HG03108 (cell line): ENCODE measurements around the gene STK24.
"Not testable (repeated sequence)": the region's sequence is repeated elsewhere in the genome, so short reads cannot be mapped to it uniquely, and the experiment has no call there.

ENCODE experiments used
- ATAC-seq: cut with Tn5 transposase; IDR thresholded peaks from one replicate; pipeline ENCODE4 v1.9.1; 2021; ENCODE audit warnings: moderate library complexity; ENCODE audit not compliant: unreplicated experiment

The STK24 gene

DNA sequence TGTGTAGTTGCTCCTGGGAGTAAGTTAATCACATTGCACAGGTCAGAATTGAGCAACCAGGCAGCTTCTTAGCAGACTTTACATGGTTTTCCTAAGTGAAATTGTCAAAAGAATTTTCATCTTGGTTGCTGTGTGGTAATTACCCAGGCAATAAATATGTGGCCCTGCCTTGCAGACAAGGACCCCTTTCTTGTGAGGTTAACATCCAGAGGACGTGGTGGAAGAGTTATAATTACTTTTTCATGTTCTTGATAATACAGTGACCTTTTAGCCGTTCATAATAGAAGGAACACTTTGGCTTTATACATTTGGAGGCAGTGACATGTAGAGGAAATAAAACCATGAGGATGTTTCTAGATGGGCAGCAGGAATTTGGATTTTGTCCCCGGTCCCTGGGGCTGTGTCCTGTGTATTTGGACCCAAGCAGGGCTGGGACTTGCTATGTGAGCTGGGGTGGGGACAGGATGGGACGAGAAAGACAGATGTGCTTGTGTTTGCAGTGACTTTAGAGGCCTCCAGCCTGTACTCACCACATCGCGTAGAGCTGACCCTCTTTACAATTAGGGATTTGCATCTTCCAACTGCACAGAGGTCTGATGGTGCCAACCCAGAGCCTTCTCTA, 156.2 kb downstream of the STK24 start:
- no peak for ATAC-seq

DNA sequence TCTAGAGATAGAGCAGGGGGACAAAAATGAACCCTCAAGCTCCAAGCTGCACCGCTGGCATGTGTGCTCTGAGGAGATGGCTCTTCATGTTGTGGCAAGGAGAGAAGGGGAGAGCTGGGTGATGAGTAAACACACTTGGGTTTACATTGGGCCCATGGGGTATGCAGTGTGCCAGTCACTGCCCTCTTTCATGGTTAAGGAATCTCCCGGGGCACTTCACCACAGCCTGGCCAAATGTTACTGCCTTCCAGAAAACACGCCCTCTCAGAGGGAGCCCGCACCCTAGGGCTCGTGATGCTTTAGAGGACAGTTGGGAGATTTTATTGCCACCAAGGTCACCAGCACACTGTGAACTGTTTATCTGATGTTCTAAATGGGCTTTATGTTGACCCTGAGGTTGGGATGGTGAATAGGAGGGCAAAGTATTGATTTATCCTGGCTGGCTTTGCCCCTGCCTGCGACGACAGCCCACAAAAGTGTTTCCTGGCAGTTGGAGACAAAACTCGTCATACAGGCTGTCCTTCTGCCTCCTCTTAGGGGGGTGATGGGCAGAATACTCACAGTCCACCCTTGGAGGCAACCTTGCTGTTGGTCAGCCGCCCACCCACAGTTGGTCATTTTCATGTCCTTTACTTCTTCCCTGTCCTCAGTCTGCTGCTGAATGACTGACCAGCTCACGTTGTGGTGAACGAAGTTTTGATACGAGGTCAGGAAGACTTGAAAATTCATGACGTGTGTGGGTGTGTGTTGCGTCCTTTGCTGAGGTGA, 156.9 kb downstream of the STK24 start:
- ATAC-seq: no peak

DNA sequence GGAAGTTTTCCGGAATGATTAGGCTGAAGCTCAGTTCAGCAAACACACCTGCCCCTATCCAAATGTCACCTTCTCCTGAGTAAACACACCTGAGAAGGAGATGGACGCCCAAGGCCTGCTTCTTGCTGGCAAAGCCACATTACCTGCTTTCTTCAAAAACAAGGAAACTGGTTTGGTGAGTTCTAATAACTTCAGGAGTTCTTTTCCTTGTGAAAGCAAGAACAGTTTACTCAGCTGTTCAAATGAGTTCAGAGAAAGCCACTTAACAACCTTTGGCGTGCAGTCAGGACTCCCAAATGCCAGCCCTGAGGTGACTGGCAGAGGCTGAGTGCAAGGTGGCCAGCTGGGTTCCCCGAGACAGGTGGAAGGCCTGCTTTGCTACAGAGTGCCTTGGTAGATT, 160.5 kb downstream of the STK24 start:
- no peak for ATAC-seq

- no peak for ATAC-seq
Observed at GRCh38 chr13:98415326-98416070, 161.4 kb downstream of the STK24 start.

GRCh38 chr13:98413796-98414195, 163.1 kb downstream of the STK24 start:
- ATAC-seq: no peak

GRCh38 chr13:98413278-98413677, 163.6 kb downstream of the STK24 start:
- ATAC-seq: not testable (repeated sequence)

DNA sequence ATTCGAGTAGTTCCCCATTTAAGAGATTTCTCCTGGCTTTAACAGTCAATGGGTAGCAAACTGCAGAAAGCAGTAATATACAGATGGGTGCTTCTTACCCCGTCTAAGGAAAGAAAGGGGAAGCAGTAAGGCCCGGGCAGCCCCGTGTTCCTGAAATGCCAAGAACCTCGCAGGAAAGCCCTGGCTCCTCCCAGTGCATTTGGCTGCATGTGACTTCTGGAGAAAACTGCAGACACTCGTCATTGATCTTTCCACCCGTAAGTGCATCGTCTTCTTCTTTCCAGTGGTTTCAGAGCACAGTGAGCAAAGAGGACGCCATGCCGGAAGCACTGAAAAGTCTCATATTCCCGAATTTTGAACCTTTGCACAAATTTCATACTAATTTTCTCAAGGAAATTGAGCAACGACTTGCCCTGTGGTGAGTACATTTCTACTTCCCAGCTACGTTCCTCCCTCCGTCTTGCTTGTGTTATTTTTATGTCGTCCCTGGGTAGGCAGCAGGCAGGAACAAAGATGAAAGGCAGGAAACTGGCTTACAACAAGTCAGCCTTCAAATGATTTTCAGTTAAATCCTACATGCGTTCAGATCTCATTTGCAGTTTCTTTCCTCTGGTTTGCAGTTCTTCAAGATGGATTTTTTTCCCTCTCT, 165.2 kb downstream of the STK24 start:
- no peak for ATAC-seq

DNA sequence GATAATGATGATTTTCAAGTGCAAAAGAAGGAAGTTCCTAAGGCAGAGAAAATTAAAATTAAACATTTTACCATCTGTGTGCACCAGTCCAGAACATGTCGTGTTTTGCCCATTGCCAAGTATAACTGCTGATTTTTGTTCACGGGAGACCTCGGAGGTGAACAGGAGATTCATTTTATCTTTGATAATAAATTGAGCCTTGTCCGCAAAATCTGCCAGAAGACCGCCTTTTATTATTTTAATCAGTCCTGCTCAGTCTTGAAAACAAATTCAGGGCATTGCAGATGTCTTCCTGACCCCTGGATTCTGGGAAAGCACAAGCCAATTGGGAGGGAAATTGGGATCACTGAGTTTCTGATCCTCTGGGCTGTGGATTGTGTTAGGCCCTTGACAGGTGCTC, 165.9 kb downstream of the STK24 start:
- no peak for ATAC-seq

- no peak for ATAC-seq
Observed at GRCh38 chr13:98410612-98411011, 166.3 kb downstream of the STK24 start.

- no peak for ATAC-seq
Observed at GRCh38 chr13:98409281-98409680, 167.6 kb downstream of the STK24 start.

DNA sequence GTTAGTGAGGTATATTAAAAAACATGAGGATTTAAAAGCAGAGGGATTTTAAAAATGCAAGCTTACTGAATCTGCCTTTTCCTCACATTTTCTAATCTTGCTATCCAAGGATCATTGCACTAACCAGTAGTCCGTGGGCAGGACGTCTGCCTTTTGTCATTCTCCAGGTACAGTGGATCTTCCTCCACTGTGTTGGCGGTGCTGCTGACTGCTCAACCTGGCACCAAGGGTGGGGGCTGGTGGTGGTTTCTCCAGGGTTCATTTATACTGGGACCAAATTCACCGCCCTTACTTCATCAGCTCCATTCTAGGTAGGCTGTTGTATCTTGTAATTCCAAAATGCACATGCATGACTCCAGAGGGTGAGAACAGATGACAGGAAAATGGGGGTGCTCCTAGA, 169.3 kb downstream of the STK24 start:
- ATAC-seq: no peak

DNA sequence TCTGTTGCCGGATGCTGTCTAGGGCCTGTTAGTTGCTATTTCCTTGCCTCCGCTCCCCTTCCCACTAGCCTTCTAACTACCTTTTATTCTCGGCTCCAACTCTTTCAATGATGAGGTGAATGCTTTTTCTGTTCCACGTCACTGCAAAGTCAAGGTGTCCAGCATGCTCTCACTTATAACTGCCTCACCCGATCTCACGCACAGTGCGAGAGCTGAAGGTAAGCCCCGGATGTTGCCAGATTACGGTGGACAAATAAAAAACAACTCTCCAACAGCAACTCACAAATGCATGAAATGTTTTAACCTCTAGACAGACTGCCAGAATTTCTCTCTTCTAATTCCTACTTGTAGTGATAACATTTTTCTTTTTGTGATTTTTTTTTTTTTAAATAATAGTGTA, 169.9 kb downstream of the STK24 start:
- ATAC-seq: no peak

- ATAC-seq: no peak
Observed at GRCh38 chr13:98406427-98406826, 170.5 kb downstream of the STK24 start.

DNA sequence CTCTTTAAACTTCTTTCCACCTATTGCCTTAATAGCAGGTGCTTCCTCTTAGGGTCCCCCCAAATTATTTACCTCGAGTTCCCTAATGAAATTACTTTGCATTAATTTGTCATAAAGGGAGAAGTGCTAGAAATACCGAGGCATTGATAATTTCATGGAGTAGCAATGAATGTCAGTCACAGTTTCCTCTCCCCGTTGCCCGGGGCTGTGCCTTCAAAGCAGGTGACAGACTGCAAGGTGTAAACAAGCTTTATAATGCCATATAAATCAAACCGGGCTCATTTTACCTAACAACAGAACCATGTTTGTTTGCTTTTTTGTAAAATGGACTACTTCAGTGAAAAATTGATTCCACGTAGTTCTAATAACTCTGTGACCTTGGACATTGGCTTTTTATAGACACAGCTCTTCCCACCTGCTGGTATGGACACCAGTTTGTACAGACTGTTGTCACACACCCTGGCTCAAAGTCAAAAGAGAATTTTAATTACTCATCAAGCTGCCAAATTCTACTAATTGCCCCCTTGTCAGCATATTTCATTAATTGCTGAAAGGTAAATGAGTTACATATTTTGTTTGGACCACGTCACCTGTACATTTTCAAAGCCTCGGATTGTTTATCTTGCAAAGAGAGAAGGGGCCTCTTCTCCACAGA, 171.1 kb downstream of the STK24 start:
- no peak for ATAC-seq

DNA sequence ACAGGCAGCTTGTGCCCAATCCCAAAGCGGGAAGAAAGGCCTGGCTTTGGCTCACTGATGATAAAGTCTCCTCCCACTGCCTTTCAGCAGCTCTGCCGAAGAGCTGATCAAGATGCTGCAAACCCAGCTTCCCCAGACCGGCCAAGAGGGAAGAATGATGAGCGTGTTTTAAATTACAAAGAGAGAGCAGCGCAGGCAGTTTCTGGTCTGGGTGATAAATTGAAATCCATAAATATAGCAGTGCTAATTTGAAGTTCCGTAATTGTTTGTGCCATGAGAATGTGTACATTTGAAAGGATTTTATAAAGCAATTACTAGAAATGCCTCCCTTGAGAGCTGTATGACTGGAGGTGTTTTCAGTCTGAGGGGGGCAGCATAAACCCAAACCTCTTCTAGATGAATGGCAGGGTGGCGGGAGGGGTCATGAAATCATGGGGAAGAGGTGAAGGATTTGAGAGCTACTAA, 171.8 kb downstream of the STK24 start:
- ATAC-seq: no peak

- ATAC-seq: no peak
Observed at GRCh38 chr13:98403076-98403475, 173.8 kb downstream of the STK24 start.

- no peak for ATAC-seq
Observed at GRCh38 chr13:98401934-98402333, 175.0 kb downstream of the STK24 start.

- ATAC-seq: no peak
Observed at GRCh38 chr13:98399756-98400155, 177.2 kb downstream of the STK24 start.

GRCh38 chr13:98398581-98398980, 178.3 kb downstream of the STK24 start:
- no peak for ATAC-seq

DNA sequence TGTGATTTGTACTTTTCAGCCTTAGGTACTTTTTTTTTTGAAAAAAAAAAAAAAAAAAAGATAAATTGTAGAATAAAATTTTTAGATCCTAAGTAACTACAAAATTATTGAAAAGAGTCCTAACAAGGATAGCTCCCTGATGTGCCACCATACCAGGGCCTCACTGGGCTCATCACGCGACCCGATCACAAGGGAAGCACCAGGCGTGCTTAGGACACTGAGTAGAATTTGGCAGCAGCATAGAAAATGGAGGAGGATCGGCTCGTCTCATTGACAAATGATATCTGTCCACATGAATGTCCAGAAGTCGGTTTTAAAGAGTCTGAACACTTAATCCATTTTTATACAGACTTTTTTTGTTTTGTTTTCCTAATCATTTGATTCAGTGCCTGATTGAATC, 179.0 kb downstream of the STK24 start:
- ATAC-seq: no peak

DNA sequence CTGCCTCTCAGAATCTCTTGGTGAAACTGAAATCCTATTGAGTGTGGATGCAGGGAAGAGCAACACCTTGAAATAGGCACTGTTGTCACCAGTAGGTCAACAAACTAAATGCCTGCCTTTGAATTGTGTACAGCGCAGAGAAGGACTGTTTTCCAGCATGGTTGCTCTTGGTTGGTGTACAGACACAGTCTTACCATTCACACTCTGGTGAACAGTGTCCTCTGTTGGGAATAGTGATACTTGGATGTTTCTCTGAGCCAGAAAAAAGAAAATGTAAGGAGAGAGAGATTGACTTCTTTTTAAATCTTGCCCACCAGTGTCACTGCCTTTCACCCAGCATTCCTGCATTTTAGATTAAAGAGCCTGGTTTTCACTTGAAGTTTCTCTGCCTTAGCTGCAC, 179.7 kb downstream of the STK24 start:
- ATAC-seq: no peak
